PC-9 (cell line): ENCODE data around the gene ADAMTS20.

ENCODE experiments used
- CTCF ChIP-seq: fragments of 200-600 bp; sonication (generic); conservative IDR thresholded peaks from 2 replicates; pipeline ENCODE4 v1.6.1; 2017; ENCODE audit warnings: mixed run types, antibody characterized with exemption, mild to moderate bottlenecking, moderate library complexity
- EZH2 ChIP-seq: fragments of 200-600 bp; sonication (generic); IDR thresholded peaks from 2 replicates; pipeline ENCODE4 v1.8.0; 2017; ENCODE audit warnings: antibody characterized with exemption, low read depth

GRCh38 chr12:43331935-43332334 is 220.1 kb downstream of the ADAMTS20 start:
- no peak for TF ChIP-seq CTCF
- TF ChIP-seq EZH2, result no peak
